ENCODE measurements around the gene MARCHF3. TPM values are rescaled to one million over a fixed set of nuclear protein-coding genes. Genes with fewer than 3 reads are reported as not detected.
A peak's percentile ranks its signal among the peaks of the same experiment; 100 is the strongest.

MARCHF3 gene
- polyA plus RNA-seq, 2 of the 4 experiments (the other 2 are of a cell fraction): 0.39 to 0.68 TPM

- Histone ChIP-seq H3K4me1 (peaks cover 8% of the 10 kb centered on the region; the same call in 1 of the 3 replicates), H3K9me3 (no peaks in the 10 kb centered on the region), H3K27ac (no peak overlapping the region), H3K4me2 (no peak overlapping the region), H3K4me3 (no peak overlapping the region)
- no peak for TF ChIP-seq GATA3 (IDR thresholded peaks at IDR 0.05; ENCODE audit: borderline replicate concordance)
- no peak for TF ChIP-seq ZSCAN20 (CRISPR knock-in tag; IDR thresholded peaks at IDR 0.05)
- no peak for TF ChIP-seq FOXS1 (CRISPR knock-in tag; IDR thresholded peaks at IDR 0.05)
- no peak for DNase-seq (ENCODE audit: low read depth in 1 of 2, low spot score in 1 of 2)
- 57% methylated on average over 1 of the region's 1 CpG for WGBS (ENCODE audit: missing lambda C conversion rate)
- CTCF ChIA-PET: no interaction called here
- no peak for FAIRE-seq
- POLR2A ChIA-PET: no interaction called here
- ATAC-seq: no peak
Observed at GRCh38 chr5:126888175-126888574, 142.2 kb downstream of the MARCHF3 start.

- Histone ChIP-seq H3K4me2 (peak overlapping the region; percentile 19; the same call in 1 of the 3 replicates), H3K4me1 (peaks cover 8% of the 10 kb centered on the region; the same call in 1 of the 3 replicates), H3K9me3 (no peaks in the 10 kb centered on the region), H3K4me3 (no peak overlapping the region), H3K27ac (no peak overlapping the region)
- 35% methylated on average over 5 of the region's 5 CpGs for WGBS (ENCODE audit: missing lambda C conversion rate)
- TF ChIP-seq CHD2 (IDR thresholded peaks at IDR 0.05; ENCODE audit: low read length, partially characterized antibody): no peak
- 0 out of 2 replicates have a peak, but pooled peaks have one; percentile 10 for TF ChIP-seq FOSL2 (IDR thresholded peaks at IDR 0.05)
- TF ChIP-seq FOSL2 (CRISPR knock-in tag; IDR thresholded peaks at IDR 0.05): no peak
- no peak for TF ChIP-seq GATA3 (IDR thresholded peaks at IDR 0.05; ENCODE audit: borderline replicate concordance)
- TF ChIP-seq JUNB (IDR thresholded peaks at IDR 0.05): 0 out of 2 replicates have a peak, but pooled peaks have one; percentile 17
- ChIA-PET POLR2A (no interaction called here), CTCF (no interaction called here)
- DNase-seq (ENCODE audit: low read depth in 1 of 2, low spot score in 1 of 2): peak in 1 of 2 experiments; percentile 32
- ATAC-seq: peak; percentile 64 to 74
- no peak for FAIRE-seq
Observed at GRCh38 chr5:126884269-126884819, 146.0 kb downstream of the MARCHF3 start.

GRCh38 chr5:126883564-126884245 is 146.7 kb downstream of the MARCHF3 start:
- TF ChIP-seq ZNF302 (CRISPR knock-in tag; IDR thresholded peaks at IDR 0.05) (no peak), FOSB (CRISPR knock-in tag; IDR thresholded peaks at IDR 0.05) (no peak), TFCP2L1 (CRISPR knock-in tag; IDR thresholded peaks at IDR 0.05) (no peak), FOXS1 (CRISPR knock-in tag; IDR thresholded peaks at IDR 0.05) (no peak), GATA3 (IDR thresholded peaks at IDR 0.05; ENCODE audit: borderline replicate concordance) (no peak), CBX8 (IDR thresholded peaks at IDR 0.05) (no peak), ZSCAN20 (CRISPR knock-in tag; IDR thresholded peaks at IDR 0.05) (no peak), JUNB (IDR thresholded peaks at IDR 0.05) (no peak), TP53 (CRISPR knock-in tag; IDR thresholded peaks at IDR 0.05) (no peak)
- H3K27ac ChIP-seq: no peak overlapping the region; a peak in 1 of 6 replicates
- H3K4me3 ChIP-seq: no peak overlapping the region
- peak overlapping the region; percentile 19; the same call in 1 of the 3 replicates for H3K4me2 ChIP-seq
- peaks cover 8% of the 10 kb centered on the region; the same call in 1 of the 3 replicates for H3K4me1 ChIP-seq
- ChIA-PET CTCF (interaction anchor here (1.2 kb wide), 1 partner anchor 19 kb away, joined by 4 read pairs; no protein-coding TSS in a partner anchor), POLR2A (no interaction called here)
- DNase-seq (ENCODE audit: low read depth in 1 of 2, low spot score in 1 of 2) (no peak), ATAC-seq (peak in 1 of 2 experiments; percentile 51; a peak in 2 of 6 replicates), FAIRE-seq (no peak)
- 83% methylated on average over 2 of the region's 2 CpGs for WGBS (ENCODE audit: missing lambda C conversion rate)
- H3K9me3 ChIP-seq: no peaks in the 10 kb centered on the region

GRCh38 chr5:126881821-126882600 is 148.3 kb downstream of the MARCHF3 start:
- no peak overlapping the region for H3K4me2 ChIP-seq
- no peaks in the 10 kb centered on the region for H3K9me3 ChIP-seq
- no peak for TF ChIP-seq FOXS1 (CRISPR knock-in tag; IDR thresholded peaks at IDR 0.05)
- no peak for TF ChIP-seq SMC3 (IDR thresholded peaks at IDR 0.05)
- TF ChIP-seq MAX (IDR thresholded peaks at IDR 0.05): no peak
- TF ChIP-seq ATOH8 (CRISPR knock-in tag; IDR thresholded peaks at IDR 0.05; ENCODE audit: low read depth): no peak
- TF ChIP-seq PHF8 (IDR thresholded peaks at IDR 0.05; ENCODE audit: borderline replicate concordance, low read depth): no peak
- TF ChIP-seq NR3C1 (IDR thresholded peaks at IDR 0.05): no peak
- no peak for TF ChIP-seq FOSB (CRISPR knock-in tag; IDR thresholded peaks at IDR 0.05)
- TF ChIP-seq RARB (CRISPR knock-in tag; IDR thresholded peaks at IDR 0.05): no peak
- TF ChIP-seq MAFK (IDR thresholded peaks at IDR 0.05; ENCODE audit: partially characterized antibody): no peak
- no peak for TF ChIP-seq ZFP36 (IDR thresholded peaks at IDR 0.05; ENCODE audit: borderline replicate concordance, partially characterized antibody)
- peaks cover 8% of the 10 kb centered on the region; the same call in 1 of the 3 replicates for H3K4me1 ChIP-seq
- H3K27ac ChIP-seq: no peak overlapping the region
- POLR2A ChIA-PET: interaction anchor here (0.5 kb wide), 1 partner anchor 1055 kb away, joined by 3 read pairs; no protein-coding TSS in a partner anchor
- FAIRE-seq (no peak), DNase-seq (ENCODE audit: low read depth in 1 of 2, low spot score in 1 of 2) (no peak), ATAC-seq (no peak)
- H3K4me3 ChIP-seq: no peak overlapping the region
- CTCF ChIA-PET: interaction anchor here (0.9 kb wide), 2 partner anchors 13 to 72 kb away, joined by 3 read pairs; no protein-coding TSS in a partner anchor
- WGBS (ENCODE audit: missing lambda C conversion rate): 90% methylated on average over 5 of the region's 5 CpGs

All from A549 (cell line).